ENCODE results near the gene IGHMBP2.

GRCh38 chr11:68939583-68940555, 36.2 kb downstream of the IGHMBP2 start:
- TF ChIP-seq POLR2AphosphoS5 (IDR thresholded peaks at IDR 0.05) (no peak), POLR2A (IDR thresholded peaks at IDR 0.05) (no peak), CTCF (IDR thresholded peaks at IDR 0.05) (no peak)

Data from suprapubic skin (tissue), 4 donors.